OCI-LY7 (cell line): ENCODE results near the gene PRAME.

Source experiments
- CTCF ChIP-seq: fragments of 200-600 bp; sonication (generic); conservative IDR thresholded peaks from 2 replicates; pipeline ENCODE4 v1.5.1; 2014; ENCODE audit warnings: mild to moderate bottlenecking, antibody characterized with exemption, low read length, moderate library complexity, mixed read lengths
- EZH2phosphoT487 ChIP-seq: fragments of 200-600 bp; sonication (generic); IDR thresholded peaks from 2 replicates; pipeline ENCODE4 v1.6.1; 2018; ENCODE audit warnings: low read depth, borderline replicate concordance, mild to moderate bottlenecking, mixed run types, antibody characterized with exemption, low read length, moderate library complexity, mixed read lengths

GRCh38 chr22:22536515-22536914, 22.6 kb downstream of the PRAME start:
- TF ChIP-seq CTCF: no peak
- no peak for TF ChIP-seq EZH2phosphoT487
